ENCODE data around the gene RPL13A. TPM values are rescaled to one million over a fixed set of nuclear protein-coding genes. Genes with fewer than 3 reads are reported as not detected.
"Not testable (repeated sequence)": the region's sequence is repeated elsewhere in the genome, so short reads cannot be mapped to it uniquely, and the experiment has no call there.

Gene RPL13A
- total RNA-seq, 1 experiment from 2014 or later = 2,726 TPM

DNA sequence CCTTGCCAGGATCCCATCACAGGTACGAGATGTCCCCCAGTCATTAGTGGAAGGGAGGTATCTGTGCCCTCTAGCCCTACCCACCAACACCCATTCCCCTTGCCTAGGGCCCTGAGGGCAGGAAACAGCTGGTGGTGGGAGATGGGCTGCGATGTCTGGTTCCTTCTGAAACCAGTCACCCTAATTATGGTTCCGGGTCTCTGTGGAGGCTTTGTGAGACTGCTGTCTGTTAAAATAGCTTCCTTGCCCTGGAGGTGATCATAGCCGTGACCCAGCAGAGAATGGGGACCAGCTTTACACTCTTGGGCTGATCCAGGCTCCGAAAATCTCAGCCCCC lies 28.9 kb upstream of the RPL13A start:
- H3K36me3 Mint-ChIP-seq (ENCODE audit: insufficient read depth, unreplicated experiment) = peaks cover 20% of the 10 kb centered on the region
- H3K9me3 ChIP-seq = no peaks in the 10 kb centered on the region
- H3K27me3 ChIP-seq (replicated peaks; ENCODE audit: control insufficient read depth, insufficient read depth, low read length) = no peaks in the 10 kb centered on the region
- no peaks in the 10 kb centered on the region for H3K4me1 Mint-ChIP-seq (ENCODE audit: low read depth, unreplicated experiment)
- TF ChIP-seq, protein P1, sequence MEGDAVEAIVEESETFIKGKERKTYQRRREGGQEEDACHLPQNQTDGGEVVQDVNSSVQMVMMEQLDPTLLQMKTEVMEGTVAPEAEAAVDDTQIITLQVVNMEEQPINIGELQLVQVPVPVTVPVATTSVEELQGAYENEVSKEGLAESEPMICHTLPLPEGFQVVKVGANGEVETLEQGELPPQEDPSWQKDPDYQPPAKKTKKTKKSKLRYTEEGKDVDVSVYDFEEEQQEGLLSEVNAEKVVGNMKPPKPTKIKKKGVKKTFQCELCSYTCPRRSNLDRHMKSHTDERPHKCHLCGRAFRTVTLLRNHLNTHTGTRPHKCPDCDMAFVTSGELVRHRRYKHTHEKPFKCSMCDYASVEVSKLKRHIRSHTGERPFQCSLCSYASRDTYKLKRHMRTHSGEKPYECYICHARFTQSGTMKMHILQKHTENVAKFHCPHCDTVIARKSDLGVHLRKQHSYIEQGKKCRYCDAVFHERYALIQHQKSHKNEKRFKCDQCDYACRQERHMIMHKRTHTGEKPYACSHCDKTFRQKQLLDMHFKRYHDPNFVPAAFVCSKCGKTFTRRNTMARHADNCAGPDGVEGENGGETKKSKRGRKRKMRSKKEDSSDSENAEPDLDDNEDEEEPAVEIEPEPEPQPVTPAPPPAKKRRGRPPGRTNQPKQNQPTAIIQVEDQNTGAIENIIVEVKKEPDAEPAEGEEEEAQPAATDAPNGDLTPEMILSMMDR (IDR thresholded peaks at IDR 0.05; ENCODE audit: insufficient read depth in 1 of 2, low read depth in 1 of 2, low read length in 1 of 2, severe bottlenecking in 1 of 2, unreplicated experiment in 1 of 2) = no peak
- no TSS peak for BruUV-seq (replicated peaks)
- no peaks in the 10 kb centered on the region; the same call in none of the 2 replicates for H3K36me3 ChIP-seq (ENCODE audit: control insufficient read depth, insufficient read depth, low read length)
- no peak overlapping the region for H3K27ac Mint-ChIP-seq (ENCODE audit: unreplicated experiment)
- H3K27me3 Mint-ChIP-seq (ENCODE audit: insufficient read depth, unreplicated experiment) = no peaks in the 10 kb centered on the region
- no peaks in the 10 kb centered on the region for H3K9me3 Mint-ChIP-seq (ENCODE audit: unreplicated experiment)
- ChIA-PET POLR2A (no interaction called here), CTCF (interaction anchor here (0.7 kb wide), 1 partner anchor 346 kb away, joined by 3 read pairs; no protein-coding TSS in a partner anchor)
- H3K4me3 Mint-ChIP-seq (ENCODE audit: unreplicated experiment) = no peak overlapping the region
- no peak for DNase-seq
- intact Hi-C loops (cut with micrococcal nuclease; ENCODE audit: unreplicated experiment) = no loop called here
- no peak overlapping the region for H3K4me3 ChIP-seq (ENCODE audit: low read depth, low read length)
- peaks cover 6% of the 10 kb centered on the region; the same call in 1 of the 2 replicates for H3K4me1 ChIP-seq

- Mint-ChIP-seq H3K4me1 (ENCODE audit: low read depth, unreplicated experiment) (no peaks in the 10 kb centered on the region), H3K4me3 (ENCODE audit: unreplicated experiment) (no peak overlapping the region), H3K9me3 (ENCODE audit: unreplicated experiment) (no peaks in the 10 kb centered on the region), H3K27me3 (ENCODE audit: insufficient read depth, unreplicated experiment) (no peaks in the 10 kb centered on the region), H3K36me3 (ENCODE audit: insufficient read depth, unreplicated experiment) (peaks cover 17% of the 10 kb centered on the region), H3K27ac (ENCODE audit: unreplicated experiment) (no peak overlapping the region)
- intact Hi-C loops (cut with micrococcal nuclease; ENCODE audit: unreplicated experiment) = no loop called here
- TF ChIP-seq, protein P1 (IDR thresholded peaks at IDR 0.05; ENCODE audit: insufficient read depth in 1 of 2, low read depth in 1 of 2, low read length in 1 of 2, severe bottlenecking in 1 of 2, unreplicated experiment in 1 of 2) = no peak
- no peaks in the 10 kb centered on the region; the same call in none of the 2 replicates for H3K36me3 ChIP-seq (ENCODE audit: control insufficient read depth, insufficient read depth, low read length)
- peaks cover 2% of the 10 kb centered on the region; the same call in 1 of the 2 replicates for H3K4me1 ChIP-seq
- DNase-seq = no peak
- H3K27me3 ChIP-seq (replicated peaks; ENCODE audit: control insufficient read depth, insufficient read depth, low read length) = no peaks in the 10 kb centered on the region
- BruUV-seq (replicated peaks) = no TSS peak
- H3K4me3 ChIP-seq (ENCODE audit: low read depth, low read length) = no peak overlapping the region
- CTCF ChIA-PET = no interaction called here
- POLR2A ChIA-PET = no interaction called here
- no peaks in the 10 kb centered on the region for H3K9me3 ChIP-seq
Measured at GRCh38 chr19:49459388-49459787, 28.0 kb upstream of the RPL13A start.

GRCh38 chr19:49461130-49461529 lies 26.3 kb upstream of the RPL13A start:
- H3K27me3 Mint-ChIP-seq (ENCODE audit: insufficient read depth, unreplicated experiment); H3K4me1 ChIP-seq; H3K36me3 ChIP-seq (ENCODE audit: control insufficient read depth, insufficient read depth, low read length); H3K4me3 ChIP-seq (ENCODE audit: low read depth, low read length); H3K27ac Mint-ChIP-seq (ENCODE audit: unreplicated experiment); H3K4me3 Mint-ChIP-seq (ENCODE audit: unreplicated experiment); H3K9me3 ChIP-seq; POLR2A ChIA-PET; BruUV-seq (replicated peaks); H3K27me3 ChIP-seq (replicated peaks; ENCODE audit: control insufficient read depth, insufficient read depth, low read length); H3K4me1 Mint-ChIP-seq (ENCODE audit: low read depth, unreplicated experiment); intact Hi-C loops (cut with micrococcal nuclease; ENCODE audit: unreplicated experiment); DNase-seq; H3K9me3 Mint-ChIP-seq (ENCODE audit: unreplicated experiment): not testable (repeated sequence)
- H3K36me3 Mint-ChIP-seq (ENCODE audit: insufficient read depth, unreplicated experiment) = peaks cover 26% of the 10 kb centered on the region
- CTCF ChIA-PET = interaction anchor here (0.7 kb wide), 1 partner anchor 134 kb away, joined by 5 read pairs; no protein-coding TSS in a partner anchor

GRCh38 chr19:49461656-49462055 lies 25.8 kb upstream of the RPL13A start:
- no peak overlapping the region for H3K4me3 ChIP-seq (ENCODE audit: low read depth, low read length)
- H3K9me3 Mint-ChIP-seq (ENCODE audit: unreplicated experiment) = no peaks in the 10 kb centered on the region
- H3K27me3 ChIP-seq (replicated peaks; ENCODE audit: control insufficient read depth, insufficient read depth, low read length) = no peaks in the 10 kb centered on the region
- POLR2A ChIA-PET = no interaction called here
- no peaks in the 10 kb centered on the region for H3K4me1 ChIP-seq
- no TSS peak for BruUV-seq (replicated peaks)
- DNase-seq = no peak
- TF ChIP-seq, protein P1 (IDR thresholded peaks at IDR 0.05; ENCODE audit: insufficient read depth in 1 of 2, low read depth in 1 of 2, low read length in 1 of 2, severe bottlenecking in 1 of 2, unreplicated experiment in 1 of 2) = no peak
- no peaks in the 10 kb centered on the region for H3K9me3 ChIP-seq
- no peak overlapping the region for H3K27ac Mint-ChIP-seq (ENCODE audit: unreplicated experiment)
- H3K27me3 Mint-ChIP-seq (ENCODE audit: insufficient read depth, unreplicated experiment) = no peaks in the 10 kb centered on the region
- peaks cover 26% of the 10 kb centered on the region for H3K36me3 Mint-ChIP-seq (ENCODE audit: insufficient read depth, unreplicated experiment)
- intact Hi-C loops (cut with micrococcal nuclease; ENCODE audit: unreplicated experiment) = no loop called here
- CTCF ChIA-PET = no interaction called here
- no peaks in the 10 kb centered on the region; the same call in none of the 2 replicates for H3K36me3 ChIP-seq (ENCODE audit: control insufficient read depth, insufficient read depth, low read length)
- H3K4me3 Mint-ChIP-seq (ENCODE audit: unreplicated experiment) = no peak overlapping the region
- H3K4me1 Mint-ChIP-seq (ENCODE audit: low read depth, unreplicated experiment) = no peaks in the 10 kb centered on the region

Measured in Caco-2 (cell line).